Testis (tissue), 2 donors: Measurements from ENCODE around the gene TMEM9.

ENCODE experiments used
- CTCF ChIP-seq, 3 experiments: fragments of 450-650 bp in 2 of 3; fragments of 200-600 bp in 1 of 3; sonication (generic) in 1 of 3; IDR thresholded peaks; one replicate each; pipeline ENCODE4 v1.5.1; 2016 to 2019; ENCODE audit warnings: antibody characterized with exemption in 3 of 3, mild to moderate bottlenecking in 2 of 3, moderate library complexity in 1 of 3
- POLR2A ChIP-seq: fragments of 450-650 bp; IDR thresholded peaks from one replicate; pipeline ENCODE4 v1.6.1; 2017; ENCODE audit warnings: antibody characterized with exemption, mild to moderate bottlenecking, moderate library complexity

- TF ChIP-seq POLR2A (no peak), CTCF (IDR thresholded peaks at IDR 0.05) (no peak)
Observed at GRCh38 chr1:201140941-201141260, 13.4 kb downstream of the TMEM9 start.
